OCI-LY1 (cell line): ENCODE results near the gene RAB6A.

ENCODE experiments used
- H2AFZ ChIP-seq: fragments of 200-600 bp; sonication (generic), shearing (Covaris generic); 2 replicates; pipeline ENCODE4 v1.6.0; 2014; ENCODE audit warnings: antibody characterized with exemption, mild to moderate bottlenecking, low read length
- H3F3A ChIP-seq: fragments of 200-600 bp; sonication (generic), shearing (Covaris generic); 2 replicates; pipeline ENCODE4 v1.6.0; 2014; ENCODE audit warnings: mild to moderate bottlenecking, antibody characterized with exemption, low read length, moderate library complexity; ENCODE audit not compliant: insufficient read depth
- H3K27ac ChIP-seq: fragments of 200-600 bp; sonication (generic); 2 replicates; pipeline ENCODE4 v1.5.1; 2014; ENCODE audit warnings: low read length, mixed run types, mild to moderate bottlenecking, low read depth; ENCODE audit not compliant: poor library complexity, severe bottlenecking
- H3K27me3 ChIP-seq: fragments of 200-600 bp; sonication (generic); 2 replicates; pipeline ENCODE4 v1.6.0; 2014; ENCODE audit warnings: antibody characterized with exemption, mild to moderate bottlenecking, low read length, moderate library complexity; ENCODE audit not compliant: insufficient read depth
- H3K36me3 ChIP-seq: fragments of 200-600 bp; sonication (generic); 2 replicates; pipeline ENCODE4 v1.6.1; 2014; ENCODE audit warnings: mild to moderate bottlenecking, antibody characterized with exemption, low read length, moderate library complexity, mixed read lengths; ENCODE audit not compliant: insufficient read depth
- H3K4me1 ChIP-seq: fragments of 200-600 bp; sonication (generic); 2 replicates; pipeline ENCODE4 v1.5.1; 2014; ENCODE audit warnings: mild to moderate bottlenecking, low read length, moderate library complexity; ENCODE audit not compliant: insufficient read depth, severe bottlenecking
- H3K4me2 ChIP-seq: fragments of 200-600 bp; sonication (generic), shearing (Covaris generic); 2 replicates; pipeline ENCODE4 v1.6.1; 2014; ENCODE audit warnings: low read length
- H3K4me3 ChIP-seq: fragments of 200-600 bp; sonication (generic); 2 replicates; pipeline ENCODE4 v1.5.1; 2014; ENCODE audit warnings: low read length, low read depth, mild to moderate bottlenecking, mixed read lengths; ENCODE audit not compliant: poor library complexity, severe bottlenecking
- H3K79me2 ChIP-seq: fragments of 200-600 bp; shearing (Covaris generic); 2 replicates; pipeline ENCODE4 v1.6.1; 2016; ENCODE audit warnings: mixed run types, low read length, mixed read lengths; ENCODE audit not compliant: insufficient read depth
- H3K9ac ChIP-seq: fragments of 200-600 bp; sonication (generic), shearing (Covaris generic); 2 replicates; pipeline ENCODE4 v1.6.1; 2014; ENCODE audit warnings: mild to moderate bottlenecking, low read length, mixed read lengths
- H3K9me2 ChIP-seq: fragments of 200-600 bp; sonication (generic), shearing (Covaris generic); 2 replicates; pipeline ENCODE4 v1.6.1; 2014; ENCODE audit warnings: low read depth, mild to moderate bottlenecking, low read length, mixed read lengths
- H3K9me3 ChIP-seq: fragments of 200-600 bp; shearing (Covaris generic); 2 replicates; pipeline ENCODE4 v1.6.1; 2014; ENCODE audit warnings: low read length, mixed read lengths
- H4K20me1 ChIP-seq: fragments of 200-600 bp; sonication (generic), shearing (Covaris generic); 2 replicates; pipeline ENCODE4 v1.6.0; 2016; ENCODE audit warnings: mild to moderate bottlenecking, low read length; ENCODE audit not compliant: insufficient read depth
- CTCF ChIP-seq: fragments of 200-600 bp; sonication (generic), shearing (Covaris generic); IDR thresholded peaks from 2 replicates; pipeline ENCODE4 v1.5.1; 2017; ENCODE audit warnings: mild to moderate bottlenecking, antibody characterized with exemption, low read length, moderate library complexity, mixed read lengths
- EZH2 ChIP-seq: fragments of 200-600 bp; sonication (generic), shearing (Covaris generic); IDR thresholded peaks from 2 replicates; pipeline ENCODE4 v1.8.0; 2017; ENCODE audit warnings: borderline replicate concordance, mixed run types, mild to moderate bottlenecking, antibody characterized with exemption, low read length, moderate library complexity, mixed read lengths

The RAB6A gene

GRCh38 chr11:73784734-73785133 lies 23.9 kb upstream of the RAB6A start:
- Histone ChIP-seq H3K27ac (no peak overlapping the region), H3F3A (no peaks in the 10 kb centered on the region)

GRCh38 chr11:73784080-73784634 lies 23.3 kb upstream of the RAB6A start:
- TF ChIP-seq EZH2 = no peak
- no peak for TF ChIP-seq CTCF
- Histone ChIP-seq H3K36me3 (no peaks in the 10 kb centered on the region), H2AFZ (no peak overlapping the region), H3K4me2 (no peak overlapping the region), H3F3A (no peaks in the 10 kb centered on the region), H3K4me3 (no peak overlapping the region), H3K27ac (no peak overlapping the region), H3K27me3 (no peaks in the 10 kb centered on the region), H3K9me2 (no peaks in the 10 kb centered on the region), H3K9ac (no peak overlapping the region), H3K79me2 (peaks cover 7% of the 10 kb centered on the region), H3K9me3 (no peaks in the 10 kb centered on the region), H4K20me1 (no peaks in the 10 kb centered on the region), H3K4me1 (peaks cover 24% of the 10 kb centered on the region)

More at GRCh38 chr11:73784734-73785133, 23.9 kb upstream of the RAB6A start:
- H3K79me2 ChIP-seq = peaks cover 12% of the 10 kb centered on the region
- peaks cover 26% of the 10 kb centered on the region for H3K4me1 ChIP-seq
- TF ChIP-seq CTCF (no peak), EZH2 (no peak)
- no peaks in the 10 kb centered on the region for H3K36me3 ChIP-seq
- H3K9me3 ChIP-seq = no peaks in the 10 kb centered on the region
- H2AFZ ChIP-seq = no peak overlapping the region
- H3K9me2 ChIP-seq = no peaks in the 10 kb centered on the region
- no peak overlapping the region for H3K4me3 ChIP-seq
- no peaks in the 10 kb centered on the region for H3K27me3 ChIP-seq
- no peak overlapping the region for H3K9ac ChIP-seq
- H4K20me1 ChIP-seq = no peaks in the 10 kb centered on the region
- H3K4me2 ChIP-seq = no peak overlapping the region

- no peaks in the 10 kb centered on the region for H4K20me1 ChIP-seq
- no peaks in the 10 kb centered on the region for H3K9me2 ChIP-seq
- H3K27me3 ChIP-seq = no peaks in the 10 kb centered on the region
- H2AFZ ChIP-seq = no peak overlapping the region
- no peaks in the 10 kb centered on the region for H3F3A ChIP-seq
- peaks cover 24% of the 10 kb centered on the region for H3K4me1 ChIP-seq
- no peaks in the 10 kb centered on the region for H3K9me3 ChIP-seq
- H3K4me2 ChIP-seq = no peak overlapping the region
- no peaks in the 10 kb centered on the region for H3K36me3 ChIP-seq
- no peak overlapping the region for H3K27ac ChIP-seq
- peaks cover under 1% of the 10 kb centered on the region; the same call in 1 of the 2 replicates for H3K79me2 ChIP-seq
- no peak for TF ChIP-seq CTCF
- no peak for TF ChIP-seq EZH2
- no peak overlapping the region for H3K4me3 ChIP-seq
- H3K9ac ChIP-seq = no peak overlapping the region
Observed at GRCh38 chr11:73783483-73784020, 22.7 kb upstream of the RAB6A start.
